Naive thymus-derived CD8-positive, alpha-beta T cell (primary cell): Measurements from ENCODE around the gene TSHZ2. TPM values are rescaled to one million over a fixed set of nuclear protein-coding genes. Genes with fewer than 3 reads are reported as not detected.

ENCODE experiments used
- ATAC-seq, 2 donors: fragments of 150-1000 bp; cut with Tn5 transposase in 1 of 2; sonication (Bioruptor Pico), chemical (Tn5 transposase) in 1 of 2; 1 replicate in 1 of 2; 2 replicates in 1 of 2; pipeline ENCODE4 v1.10.0; 2021; ENCODE audit warnings: mild to moderate bottlenecking in 2 of 2, moderate library complexity in 2 of 2
- POLR2A ChIA-PET: fragments of 350-600 bp; sonication (Branson Sonifier 250); formaldehyde crosslinking; loops from one replicate; lab custom pipeline; 2021; ENCODE audit warnings: antibody characterized with exemption; lab: Charles Lee
- DNase-seq, 10 donors: peaks; one replicate each; pipeline versions ENCODE4 v3.0.0 to v3.0.0-alpha.2; 2020 to 2022
- H3K27ac Mint-ChIP-seq, 10 donors: one replicate each; pipeline ENCODE4 v1.8.0; 2020 to 2022; ENCODE audit warnings: mild to moderate bottlenecking in 10 of 10, mixed read lengths in 10 of 10, moderate library complexity in 4 of 10, inconsistent platforms in 1 of 10
- H3K27me3 Mint-ChIP-seq, 5 donors: one replicate each; pipeline ENCODE4 v1.8.0; 2021 to 2022; ENCODE audit warnings: mixed read lengths in 5 of 5
- H3K36me3 Mint-ChIP-seq, 3 donors: one replicate each; pipeline ENCODE4 v1.8.0; 2020 to 2022; ENCODE audit warnings: mixed read lengths in 3 of 3, mild to moderate bottlenecking in 2 of 3, inconsistent platforms in 1 of 3
- H3K4me1 Mint-ChIP-seq, 4 donors: one replicate each; pipeline ENCODE4 v1.8.0; 2021 to 2022; ENCODE audit warnings: mixed read lengths in 4 of 4
- H3K4me3 Mint-ChIP-seq, 10 donors: one replicate each; pipeline ENCODE4 v1.8.0; 2020 to 2022; ENCODE audit warnings: mild to moderate bottlenecking in 10 of 10, mixed read lengths in 10 of 10, moderate library complexity in 6 of 10, inconsistent platforms in 1 of 10
- H3K9me3 Mint-ChIP-seq, 9 donors: one replicate each; pipeline ENCODE4 v1.8.0; 2020 to 2022; ENCODE audit warnings: mixed read lengths in 9 of 9, mild to moderate bottlenecking in 3 of 9, inconsistent platforms in 1 of 9, moderate library complexity in 1 of 9
- polyA plus RNA-seq, 3 donors: library from polyadenylated mRNA; unstranded; fragments of 300-500 nt; fragmentation: Illumina TruSeq; gene quantifications; one replicate each; pipeline ENCODE4 v1.2.3, GENCODE V29; 2021
- total RNA-seq, 8 experiments: library from RNA in 2 of 8; stranded (reverse) in 2 of 8; gene quantifications; one replicate each; pipeline ENCODE4 v1.2.3 and lab custom pipeline; 2021 to 2026

TSHZ2 gene
- total and polyA plus RNA-seq, 5 experiments from 2014 or later: 0.42 to 10.0 (median 5.1) TPM; not detected in 1

- no peak overlapping the region for H3K4me3 Mint-ChIP-seq
- DNase-seq (no peak), ATAC-seq (no peak)
- POLR2A ChIA-PET: no interaction called here
- H3K27me3 Mint-ChIP-seq: peaks cover 7 to 16% (median 7%) of the 10 kb centered on the region in 5 donors
- H3K36me3 Mint-ChIP-seq: no peaks in the 10 kb centered on the region
- H3K27ac Mint-ChIP-seq: no peak overlapping the region
- H3K9me3 Mint-ChIP-seq: peaks cover 0 to 3% (median 0%) of the 10 kb centered on the region in 9 donors
- peaks cover 0 to 4% (median 2%) of the 10 kb centered on the region in 4 donors for H3K4me1 Mint-ChIP-seq
Observed at GRCh38 chr20:53133628-53134027, 161.5 kb downstream of the TSHZ2 start.

GRCh38 chr20:53136473-53136872 is 164.3 kb downstream of the TSHZ2 start:
- DNase-seq: no peak
- Mint-ChIP-seq H3K36me3 (no peaks in the 10 kb centered on the region), H3K4me3 (no peak overlapping the region), H3K27me3 (peaks cover 7 to 26% (median 12%) of the 10 kb centered on the region in 5 donors), H3K9me3 (peaks cover 0 to 4% (median 0%) of the 10 kb centered on the region in 9 donors), H3K27ac (no peak overlapping the region), H3K4me1 (peaks cover 0 to 4% (median 2%) of the 10 kb centered on the region in 4 donors)
- POLR2A ChIA-PET: interaction anchor here (0.6 kb wide), 1 partner anchor 274 kb away, joined by 4 read pairs; no protein-coding TSS in a partner anchor
- no peak for ATAC-seq

- Mint-ChIP-seq H3K27ac (peak overlapping the region in 1 of 10 donors; percentile 21), H3K36me3 (peaks cover 0 to 2% (median 0%) of the 10 kb centered on the region in 3 donors), H3K9me3 (peaks cover 0 to 4% (median 0%) of the 10 kb centered on the region in 9 donors), H3K4me1 (peaks cover 0 to 4% (median 2%) of the 10 kb centered on the region in 4 donors), H3K27me3 (peaks cover 5 to 26% (median 9%) of the 10 kb centered on the region in 5 donors), H3K4me3 (no peak overlapping the region)
- no peak for DNase-seq
- no peak for ATAC-seq
- POLR2A ChIA-PET: no interaction called here
Observed at GRCh38 chr20:53138454-53139262, 166.5 kb downstream of the TSHZ2 start.

- peaks cover 0 to 4% (median 0%) of the 10 kb centered on the region in 9 donors for H3K9me3 Mint-ChIP-seq
- peaks cover 0 to 4% (median 2%) of the 10 kb centered on the region in 4 donors for H3K4me1 Mint-ChIP-seq
- no peak for DNase-seq
- ATAC-seq: no peak
- peaks cover 0 to 2% (median 0%) of the 10 kb centered on the region in 3 donors for H3K36me3 Mint-ChIP-seq
- peak overlapping the region in 1 of 10 donors; percentile 17 for H3K27ac Mint-ChIP-seq
- POLR2A ChIA-PET: interaction anchor here (0.8 kb wide), 1 partner anchor 11 kb away, joined by 3 read pairs; no protein-coding TSS in a partner anchor
- peak overlapping the region in 1 of 10 donors; percentile 22 for H3K4me3 Mint-ChIP-seq
- H3K27me3 Mint-ChIP-seq: peaks cover 3 to 26% (median 9%) of the 10 kb centered on the region in 5 donors
Observed at GRCh38 chr20:53141201-53142050, 169.3 kb downstream of the TSHZ2 start.

- H3K27me3 Mint-ChIP-seq: peaks cover 2 to 21% (median 8%) of the 10 kb centered on the region in 5 donors
- no peak overlapping the region for H3K27ac Mint-ChIP-seq
- H3K9me3 Mint-ChIP-seq: peaks cover 0 to 4% (median 0%) of the 10 kb centered on the region in 9 donors
- H3K36me3 Mint-ChIP-seq: peaks cover 0 to 2% (median 0%) of the 10 kb centered on the region in 3 donors
- POLR2A ChIA-PET: no interaction called here
- no peak overlapping the region for H3K4me3 Mint-ChIP-seq
- ATAC-seq (no peak), DNase-seq (no peak)
- H3K4me1 Mint-ChIP-seq: peaks cover 0 to 4% (median 2%) of the 10 kb centered on the region in 4 donors
Observed at GRCh38 chr20:53142225-53143127, 170.3 kb downstream of the TSHZ2 start.

GRCh38 chr20:53146201-53146891 is 174.2 kb downstream of the TSHZ2 start:
- DNase-seq: no peak
- Mint-ChIP-seq H3K36me3 (peaks cover 0 to 2% (median 0%) of the 10 kb centered on the region in 3 donors), H3K4me3 (no peak overlapping the region), H3K27me3 (peaks cover 0 to 2% (median 0%) of the 10 kb centered on the region in 5 donors), H3K4me1 (peaks cover 7 to 12% (median 9%) of the 10 kb centered on the region in 4 donors), H3K27ac (no peak overlapping the region), H3K9me3 (no peaks in the 10 kb centered on the region)
- ATAC-seq: no peak
- POLR2A ChIA-PET: no interaction called here

GRCh38 chr20:53148771-53149147 is 176.6 kb downstream of the TSHZ2 start:
- ATAC-seq (no peak), DNase-seq (no peak)
- H3K27me3 Mint-ChIP-seq: peaks cover 0 to 2% (median 0%) of the 10 kb centered on the region in 5 donors
- peaks cover 6 to 10% (median 8%) of the 10 kb centered on the region in 4 donors for H3K4me1 Mint-ChIP-seq
- no peaks in the 10 kb centered on the region for H3K36me3 Mint-ChIP-seq
- no peaks in the 10 kb centered on the region for H3K9me3 Mint-ChIP-seq
- H3K27ac Mint-ChIP-seq: peak overlapping the region in 1 of 10 donors; percentile 22
- H3K4me3 Mint-ChIP-seq: no peak overlapping the region
- POLR2A ChIA-PET: interaction anchor here (0.6 to 0.7 kb wide), 2 partner anchors 138 to 448 kb away, joined by 3 read pairs; no protein-coding TSS in a partner anchor

- ATAC-seq: peak in 1 of 2 donors; percentile 33
- Mint-ChIP-seq H3K36me3 (no peaks in the 10 kb centered on the region), H3K4me3 (peak overlapping the region in 3 of 10 donors; percentile 38 to 65 (median 61)), H3K9me3 (no peaks in the 10 kb centered on the region), H3K27me3 (peaks cover 0 to 2% (median 0%) of the 10 kb centered on the region in 5 donors), H3K27ac (peak overlapping the region in 1 of 10 donors; percentile 22), H3K4me1 (peaks cover 6 to 10% (median 8%) of the 10 kb centered on the region in 4 donors)
- no peak for DNase-seq
- POLR2A ChIA-PET: interaction anchor here (0.6 to 0.7 kb wide), 2 partner anchors 139 to 448 kb away, joined by 3 read pairs; no protein-coding TSS in a partner anchor
Observed at GRCh38 chr20:53149148-53149889, 177.2 kb downstream of the TSHZ2 start.

GRCh38 chr20:53149890-53150205 is 177.7 kb downstream of the TSHZ2 start:
- peaks cover 0 to 2% (median 0%) of the 10 kb centered on the region in 5 donors for H3K27me3 Mint-ChIP-seq
- DNase-seq: no peak
- peaks cover 6 to 10% (median 8%) of the 10 kb centered on the region in 4 donors for H3K4me1 Mint-ChIP-seq
- ATAC-seq: no peak
- H3K36me3 Mint-ChIP-seq: no peaks in the 10 kb centered on the region
- H3K4me3 Mint-ChIP-seq: no peak overlapping the region
- no peaks in the 10 kb centered on the region for H3K9me3 Mint-ChIP-seq
- H3K27ac Mint-ChIP-seq: no peak overlapping the region
- POLR2A ChIA-PET: no interaction called here

- H3K36me3 Mint-ChIP-seq: no peaks in the 10 kb centered on the region
- POLR2A ChIA-PET: no interaction called here
- H3K4me1 Mint-ChIP-seq: peaks cover 6 to 10% (median 8%) of the 10 kb centered on the region in 4 donors
- peaks cover 0 to 6% (median 3%) of the 10 kb centered on the region in 5 donors for H3K27me3 Mint-ChIP-seq
- no peaks in the 10 kb centered on the region for H3K9me3 Mint-ChIP-seq
- no peak for DNase-seq
- no peak for ATAC-seq
- H3K27ac Mint-ChIP-seq: no peak overlapping the region
- H3K4me3 Mint-ChIP-seq: no peak overlapping the region
Observed at GRCh38 chr20:53150532-53150931, 178.4 kb downstream of the TSHZ2 start.
